Adrenal gland (tissue), 5 donors: ENCODE results near the gene MALRD1.

ENCODE experiments used
- CTCF ChIP-seq, 6 experiments: fragments of 450-650 bp in 4 of 6; fragments of 200-600 bp in 2 of 6; sonication (generic) in 1 of 6; IDR thresholded peaks; 1 replicate in 5 of 6; 2 replicates in 1 of 6; pipeline versions ENCODE4 v1.5.1 to v1.8.0; 2016 to 2021; ENCODE audit warnings: antibody characterized with exemption in 6 of 6, mild to moderate bottlenecking in 2 of 6, moderate library complexity in 1 of 6
- POLR2A ChIP-seq, 2 donors: fragments of 450-650 bp; IDR thresholded peaks; one replicate each; pipeline ENCODE4 v1.6.1; 2017; ENCODE audit warnings: antibody characterized with exemption in 2 of 2, mild to moderate bottlenecking in 2 of 2, moderate library complexity in 1 of 2
- donor health status: DM: no; HTN: no; CAD: no.

GRCh38 chr10:19775296-19775695, 726.7 kb downstream of the MALRD1 start:
- TF ChIP-seq CTCF (IDR thresholded peaks at IDR 0.05) (no peak), POLR2A (IDR thresholded peaks at IDR 0.05) (no peak)
